HCT116 (cell line): ENCODE data around the gene SESN3.

Source experiments
- MAX ChIP-seq: IDR thresholded peaks from 2 replicates; pipeline ENCODE4 v1.6.1; 2012
- RAD21 ChIP-seq: IDR thresholded peaks from 2 replicates; pipeline ENCODE4 v1.6.1; 2012; ENCODE audit warnings: low read depth, mild to moderate bottlenecking
- ZBTB33 ChIP-seq: IDR thresholded peaks from 2 replicates; pipeline ENCODE4 v1.6.1; 2011; ENCODE audit warnings: mild to moderate bottlenecking, low read length, moderate library complexity; ENCODE audit not compliant: insufficient replicate concordance; ENCODE audit errors: extremely low read depth
- TF ChIP-seq, protein P1 (sequence below), 3 experiments: fragments of 200-600 bp in 1 of 3; sonication (generic) in 1 of 3; IDR thresholded peaks in 2 of 3; conservative IDR thresholded peaks in 1 of 3; 2 replicates each; pipeline ENCODE4 v1.5.1; 2012 to 2017; ENCODE audit warnings: low read depth in 2 of 3, low read length in 2 of 3, antibody characterized with exemption in 1 of 3, borderline replicate concordance in 1 of 3, control low read depth in 1 of 3, mild to moderate bottlenecking in 1 of 3, mixed read lengths in 1 of 3, mixed run types in 1 of 3, moderate library complexity in 1 of 3; ENCODE audit not compliant: insufficient read depth in 1 of 3

DNA sequence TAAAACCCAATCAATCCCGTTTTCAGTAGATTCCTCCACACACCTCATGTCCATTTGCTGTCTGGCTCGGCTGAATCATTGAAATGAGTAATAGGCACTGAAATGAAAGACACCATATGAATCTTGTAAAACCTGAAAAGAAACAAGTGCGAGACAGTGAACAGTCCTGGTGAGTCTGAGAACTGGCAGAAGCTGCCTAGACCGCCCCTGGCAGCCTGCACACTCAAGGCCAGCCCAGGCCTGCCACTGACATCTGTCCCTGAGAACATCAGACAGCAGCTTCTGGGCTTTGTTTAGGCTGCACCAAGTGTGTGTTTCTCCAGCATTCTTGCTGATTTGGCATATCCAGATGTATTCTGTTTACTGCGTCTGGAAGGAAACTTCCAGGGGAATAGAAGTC lies 96.5 kb downstream of the SESN3 start:
- TF ChIP-seq ZBTB33 (no peak), RAD21 (peak; percentile 8; the same call in 1 of the 2 replicates), MAX (peak; percentile 35; the same call in 1 of the 2 replicates)
- TF ChIP-seq, protein P1, sequence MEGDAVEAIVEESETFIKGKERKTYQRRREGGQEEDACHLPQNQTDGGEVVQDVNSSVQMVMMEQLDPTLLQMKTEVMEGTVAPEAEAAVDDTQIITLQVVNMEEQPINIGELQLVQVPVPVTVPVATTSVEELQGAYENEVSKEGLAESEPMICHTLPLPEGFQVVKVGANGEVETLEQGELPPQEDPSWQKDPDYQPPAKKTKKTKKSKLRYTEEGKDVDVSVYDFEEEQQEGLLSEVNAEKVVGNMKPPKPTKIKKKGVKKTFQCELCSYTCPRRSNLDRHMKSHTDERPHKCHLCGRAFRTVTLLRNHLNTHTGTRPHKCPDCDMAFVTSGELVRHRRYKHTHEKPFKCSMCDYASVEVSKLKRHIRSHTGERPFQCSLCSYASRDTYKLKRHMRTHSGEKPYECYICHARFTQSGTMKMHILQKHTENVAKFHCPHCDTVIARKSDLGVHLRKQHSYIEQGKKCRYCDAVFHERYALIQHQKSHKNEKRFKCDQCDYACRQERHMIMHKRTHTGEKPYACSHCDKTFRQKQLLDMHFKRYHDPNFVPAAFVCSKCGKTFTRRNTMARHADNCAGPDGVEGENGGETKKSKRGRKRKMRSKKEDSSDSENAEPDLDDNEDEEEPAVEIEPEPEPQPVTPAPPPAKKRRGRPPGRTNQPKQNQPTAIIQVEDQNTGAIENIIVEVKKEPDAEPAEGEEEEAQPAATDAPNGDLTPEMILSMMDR (IDR thresholded peaks at IDR 0.05 in 2 of 3, conservative IDR thresholded peaks at IDR 0.05 in 1 of 3; ENCODE audit: borderline replicate concordance in 1 of 3, insufficient read depth in 1 of 3, low read depth in 2 of 3, low read length in 2 of 3), result no peak
